GM19397 (cell line): ENCODE data around the gene NCR2.
"Not testable (repeated sequence)": the region's sequence is repeated elsewhere in the genome, so short reads cannot be mapped to it uniquely, and the experiment has no call there.

ENCODE experiments used
- ATAC-seq: cut with Tn5 transposase; IDR thresholded peaks from one replicate; pipeline ENCODE4 v1.9.1; 2021; ENCODE audit warnings: mild to moderate bottlenecking, moderate library complexity; ENCODE audit not compliant: unreplicated experiment

NCR2 gene, protein sequence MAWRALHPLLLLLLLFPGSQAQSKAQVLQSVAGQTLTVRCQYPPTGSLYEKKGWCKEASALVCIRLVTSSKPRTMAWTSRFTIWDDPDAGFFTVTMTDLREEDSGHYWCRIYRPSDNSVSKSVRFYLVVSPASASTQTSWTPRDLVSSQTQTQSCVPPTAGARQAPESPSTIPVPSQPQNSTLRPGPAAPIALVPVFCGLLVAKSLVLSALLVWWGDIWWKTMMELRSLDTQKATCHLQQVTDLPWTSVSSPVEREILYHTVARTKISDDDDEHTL

DNA sequence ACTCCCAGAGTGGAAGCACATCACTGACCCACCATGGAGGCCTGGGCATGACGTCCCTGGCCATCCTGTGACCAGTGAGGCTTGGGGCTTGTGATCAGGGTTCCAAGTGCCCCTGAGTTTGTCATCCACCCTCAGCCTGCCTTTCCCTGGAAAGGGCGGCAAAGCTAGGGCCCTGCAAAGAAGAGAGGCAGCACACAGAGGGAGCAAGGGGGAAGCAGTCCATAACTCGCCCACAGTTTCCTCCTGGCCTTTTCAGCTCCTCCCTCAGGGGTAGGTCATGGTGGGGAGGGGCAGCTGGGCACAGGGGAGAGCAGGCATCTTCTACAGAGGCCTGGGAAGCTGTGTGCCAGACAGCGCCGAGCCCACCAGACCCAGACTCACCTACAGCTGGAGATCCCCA is at the start of gene NCR2:
TSS of gene NCR2 (plus strand) at position 313 of the 400 bp plus-strand sequence. CDS start 269 bp downstream, outside the sequence.
- ATAC-seq, result no peak

DNA sequence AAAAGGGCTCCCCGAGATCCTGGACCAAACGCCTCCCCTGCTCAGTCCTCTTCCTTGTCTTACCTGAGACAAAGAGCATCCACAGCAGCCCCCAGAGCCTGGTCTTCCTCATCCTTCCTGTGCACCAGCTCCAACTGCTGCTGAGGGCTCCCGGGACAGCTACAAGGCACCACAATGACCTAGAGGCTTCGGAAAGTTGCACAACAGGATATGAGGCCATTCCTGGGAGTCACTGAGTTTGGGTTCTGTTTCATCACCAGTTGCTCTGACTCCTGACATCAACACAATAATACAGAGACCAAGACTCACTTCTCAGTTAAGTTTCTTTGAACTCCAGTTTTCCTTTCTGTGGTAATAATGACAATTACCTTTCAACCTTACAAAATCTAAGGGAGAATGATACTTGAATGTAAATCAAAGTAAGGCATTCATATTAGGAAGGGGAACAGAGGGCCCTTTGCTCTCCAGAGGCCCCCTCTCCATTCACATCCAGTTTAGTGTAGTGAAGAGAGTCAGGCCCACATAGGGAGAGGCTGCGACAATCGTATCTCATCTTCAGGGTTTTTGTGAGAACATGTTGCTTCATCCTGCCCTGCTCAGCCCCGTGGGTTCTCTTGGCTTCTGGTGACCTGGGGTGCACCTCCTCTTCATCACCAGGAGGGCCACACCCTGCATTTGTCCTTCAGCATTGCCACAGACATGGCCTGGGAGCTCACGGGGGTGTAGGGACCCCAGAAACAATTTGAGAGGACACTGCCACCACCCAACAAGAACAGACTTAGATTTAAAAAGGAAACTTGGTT is 48.7 kb upstream of the NCR2 start, which contains the start of gene TREM1:
TSS of gene TREM1 (minus strand) at position 139 of the 803 bp plus-strand sequence. CDS start at position 112, 27 bp downstream.
- no peak for ATAC-seq

DNA sequence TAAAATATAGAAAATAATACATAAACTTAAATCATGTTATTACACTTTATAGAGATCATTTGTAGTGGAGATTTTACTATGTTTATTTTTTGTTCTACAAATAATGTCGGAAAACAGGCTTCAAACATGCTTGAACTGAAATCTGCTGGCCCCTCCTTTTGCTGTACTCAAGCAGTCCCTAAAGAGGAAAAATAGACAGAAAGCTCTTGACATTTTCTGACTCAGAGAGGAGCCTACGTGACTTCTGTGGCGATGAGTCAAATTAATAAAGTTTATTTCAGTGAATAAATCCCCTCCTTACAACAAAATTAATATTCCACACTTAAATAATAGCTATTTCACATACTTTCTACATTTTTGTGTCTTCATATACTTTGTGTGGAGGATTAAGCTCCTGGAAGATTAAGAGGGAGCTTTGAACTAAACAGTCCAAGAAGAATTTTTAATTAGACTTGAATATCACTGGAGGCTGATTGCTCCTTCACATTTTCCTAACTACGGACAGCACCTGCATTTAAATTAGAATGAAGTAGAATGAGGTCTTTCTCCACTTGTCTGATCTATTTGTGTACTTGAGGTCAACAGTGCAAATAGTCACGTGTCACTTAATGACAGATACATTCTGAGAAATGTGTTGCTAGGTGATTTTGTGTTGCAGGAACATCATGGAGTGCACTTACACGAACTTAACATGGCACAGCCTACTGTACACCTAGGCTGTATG is 47.2 kb upstream of the NCR2 start:
- no peak for ATAC-seq

DNA sequence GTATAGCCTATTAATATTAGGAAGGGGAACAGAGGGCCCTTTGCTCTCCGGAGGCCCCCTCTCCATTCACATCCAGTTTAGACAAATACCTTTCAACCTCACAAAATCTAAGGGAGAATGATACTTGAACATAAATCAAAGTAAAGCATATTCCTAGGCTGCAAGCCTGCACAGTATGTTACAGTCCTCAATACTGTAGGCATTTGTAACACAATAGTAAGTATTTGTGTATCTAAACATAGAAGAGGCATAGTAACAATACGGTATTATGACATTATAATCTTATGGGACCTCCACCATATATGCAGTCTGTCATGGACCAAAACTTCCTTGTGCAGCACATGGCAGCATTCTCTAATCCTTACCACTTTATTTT is 46.7 kb upstream of the NCR2 start:
- no peak for ATAC-seq

DNA sequence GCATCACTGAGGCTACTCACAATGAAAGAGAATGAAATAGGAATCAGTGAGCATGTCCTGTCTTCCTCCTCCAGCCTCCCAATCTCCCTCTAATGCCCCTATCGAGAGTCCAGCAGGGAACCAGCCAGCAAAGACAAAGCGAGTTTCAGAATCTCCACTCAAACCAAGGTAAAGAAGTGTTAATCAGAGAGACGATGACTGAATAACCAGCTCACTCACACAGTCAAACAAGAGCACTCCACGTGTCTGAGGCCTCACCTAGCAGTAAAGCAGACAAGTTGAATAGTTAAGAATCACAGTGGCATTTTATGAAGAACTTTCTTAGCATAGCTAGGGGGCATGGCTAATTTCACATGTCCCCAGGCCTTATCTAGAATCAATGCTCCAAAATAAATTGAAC is 45.6 kb upstream of the NCR2 start:
- no peak for ATAC-seq

DNA sequence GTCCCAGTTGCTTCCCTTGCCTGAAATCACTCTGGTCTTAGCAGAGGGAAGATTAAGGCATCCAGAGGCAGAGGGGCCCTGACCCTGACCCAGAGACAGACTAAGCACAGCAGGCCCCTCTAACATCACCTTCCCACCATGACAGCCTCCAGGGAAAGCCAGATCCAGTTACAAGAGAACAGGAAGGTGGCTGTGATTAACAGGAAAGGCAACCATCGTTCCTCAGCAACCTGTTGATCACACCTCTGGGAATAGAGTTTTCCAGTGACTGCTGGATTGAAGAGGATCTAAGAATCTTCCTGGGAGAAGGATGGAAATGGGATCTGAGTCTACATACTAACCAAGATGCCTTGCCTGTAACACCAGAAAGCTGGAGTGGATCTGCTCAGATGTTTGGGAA is 43.7 kb upstream of the NCR2 start:
- ATAC-seq, result no peak

DNA sequence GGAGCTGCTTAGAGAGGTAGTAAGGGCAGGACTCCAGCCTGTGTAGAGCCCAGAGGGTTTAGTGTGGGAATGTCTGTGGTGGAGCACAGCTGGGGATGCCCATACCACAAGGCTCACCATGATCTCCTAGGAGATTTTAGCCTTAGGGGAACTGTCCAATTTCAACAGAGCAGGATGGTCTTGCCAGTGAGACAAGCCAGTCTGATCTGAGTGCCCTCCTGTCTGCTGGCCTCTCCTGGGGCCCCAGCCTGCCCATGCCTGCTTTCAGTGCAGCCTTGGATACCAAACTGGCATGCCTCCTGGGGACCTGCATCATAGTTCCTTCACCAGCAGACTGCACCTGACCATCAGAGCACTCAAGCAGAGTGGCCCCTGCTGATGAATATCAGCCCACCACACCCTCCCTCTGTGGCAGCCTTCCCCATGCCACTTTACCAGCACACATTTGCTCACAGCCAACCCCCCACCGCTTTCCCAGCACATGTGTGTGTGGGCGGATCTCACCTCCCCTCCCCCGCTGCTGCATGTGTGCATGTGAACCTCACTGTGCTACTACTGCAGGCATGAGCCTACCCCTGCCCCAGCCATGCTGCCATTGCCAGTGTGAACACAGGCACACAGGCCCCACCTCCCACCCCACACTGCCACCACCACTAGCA is 41.1 kb upstream of the NCR2 start:
- ATAC-seq, result no peak

DNA sequence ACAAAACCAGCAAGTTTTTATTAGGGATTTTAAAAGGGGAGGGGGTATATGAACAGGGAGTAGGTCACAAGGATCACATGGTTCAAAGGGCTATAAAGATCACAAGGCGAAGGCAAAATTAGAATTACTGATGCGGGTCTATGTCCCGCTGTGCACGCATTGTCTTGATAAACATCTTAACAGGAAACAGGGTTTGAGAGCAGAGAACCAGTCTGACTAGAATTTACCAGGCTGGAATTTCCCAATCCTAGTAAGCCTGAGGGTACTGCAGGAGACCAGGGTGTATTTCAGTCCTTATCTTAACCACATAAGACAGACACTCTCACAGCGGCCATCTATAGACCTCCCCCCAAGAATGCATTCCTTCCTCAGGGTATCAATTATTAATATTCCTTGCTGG is 38.2 kb upstream of the NCR2 start:
- ATAC-seq, result not testable (repeated sequence)

DNA sequence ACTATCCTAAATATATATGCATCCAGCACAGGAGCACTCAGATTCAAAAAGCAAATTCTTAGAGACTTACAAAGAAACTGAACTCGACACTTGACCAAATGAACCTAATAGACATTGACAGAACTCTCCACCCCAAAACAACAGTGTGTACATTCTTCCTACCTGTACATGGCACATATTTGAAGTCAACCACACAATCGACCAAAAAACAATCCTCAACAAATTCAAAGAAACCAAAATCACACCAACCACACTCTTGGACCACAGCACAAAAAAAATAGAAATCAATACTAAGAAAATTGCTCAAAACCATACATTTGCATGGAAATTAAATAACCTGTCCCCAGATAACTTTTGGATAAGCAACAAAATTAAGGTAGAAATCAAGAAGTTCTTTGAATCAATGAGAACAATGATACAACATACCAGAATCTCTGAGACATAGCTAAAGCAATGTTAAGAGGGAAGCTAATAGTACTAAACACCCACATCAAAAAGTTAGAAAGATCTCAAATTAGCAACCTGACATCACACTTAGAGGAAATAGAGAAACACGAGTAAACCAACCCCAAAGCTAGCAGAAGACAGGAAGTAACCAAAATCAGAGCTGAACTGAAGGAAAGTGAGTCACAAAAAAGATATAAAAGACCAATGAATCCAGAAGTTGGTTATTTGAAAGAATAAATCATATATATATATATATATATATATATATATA is 36.5 kb upstream of the NCR2 start:
- ATAC-seq, result no peak

DNA sequence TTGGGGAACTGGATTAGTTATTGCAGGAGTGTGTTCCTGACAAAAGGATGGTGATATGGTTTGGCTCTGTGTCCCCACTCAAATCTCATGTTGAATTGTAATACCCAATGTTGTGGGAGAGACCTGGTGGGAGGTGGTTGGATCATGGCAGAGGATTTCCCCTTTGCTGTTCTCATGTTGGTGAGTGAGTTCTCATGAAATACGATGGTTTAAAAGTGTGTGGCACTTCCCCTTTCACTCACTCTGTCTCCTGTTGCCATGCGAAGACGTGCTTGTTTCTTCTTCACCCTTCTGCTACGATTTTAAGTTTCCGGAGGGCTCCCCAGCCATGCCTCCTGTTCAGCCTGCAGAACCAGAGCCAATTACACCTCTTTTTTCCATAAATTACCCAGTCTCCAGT is 32.8 kb upstream of the NCR2 start:
- no peak for ATAC-seq

DNA sequence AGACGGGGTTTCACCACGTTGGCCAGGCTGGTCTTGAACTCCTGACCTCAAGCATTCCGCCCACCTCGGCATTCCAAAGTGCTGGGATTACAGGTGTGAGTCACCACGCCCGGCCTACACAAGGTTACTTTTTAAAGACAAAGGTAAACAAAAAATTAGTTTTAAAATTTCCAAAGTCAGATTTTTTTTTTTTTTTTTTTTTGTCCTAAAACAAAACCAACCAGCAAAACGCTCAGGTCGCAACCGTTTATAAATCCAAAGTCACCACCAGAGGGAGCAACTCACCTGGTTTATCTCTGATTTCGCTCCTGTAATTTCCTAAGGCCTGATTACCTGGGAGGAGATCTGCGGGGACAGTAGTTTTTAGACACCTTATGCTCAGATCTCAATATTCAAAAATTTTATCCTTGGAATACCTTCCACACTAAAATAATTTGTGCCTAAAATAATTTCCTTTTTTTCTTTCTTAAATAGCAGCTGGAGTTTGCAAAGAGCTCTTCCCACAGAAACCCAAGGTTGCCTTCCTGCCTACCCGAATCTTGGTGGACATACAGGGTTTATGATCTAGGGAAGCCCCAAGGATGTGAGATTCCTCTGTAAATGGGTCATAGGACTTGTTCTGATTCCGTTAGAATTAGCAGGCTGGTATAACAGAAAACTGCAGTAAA is 29.1 kb upstream of the NCR2 start:
- no peak for ATAC-seq

DNA sequence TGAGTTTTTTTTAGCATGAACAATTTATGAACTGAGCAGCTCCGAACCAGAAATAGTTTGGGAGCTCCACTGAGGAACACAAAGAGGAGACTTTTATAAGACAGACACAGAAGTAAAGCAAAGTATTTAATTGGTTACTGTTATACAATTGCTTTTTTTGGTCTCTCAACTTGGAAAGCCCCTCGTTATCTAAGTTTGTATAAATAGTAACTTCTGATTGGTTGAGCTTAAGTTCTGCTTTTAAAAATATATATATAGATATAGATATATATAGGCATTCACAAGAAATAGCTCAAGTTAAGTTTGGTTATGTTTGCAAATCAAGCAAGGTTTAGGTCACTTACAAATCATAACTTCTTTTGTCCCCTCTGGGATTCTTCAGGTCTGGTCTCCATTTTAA is 20.2 kb upstream of the NCR2 start:
- ATAC-seq, result no peak

DNA sequence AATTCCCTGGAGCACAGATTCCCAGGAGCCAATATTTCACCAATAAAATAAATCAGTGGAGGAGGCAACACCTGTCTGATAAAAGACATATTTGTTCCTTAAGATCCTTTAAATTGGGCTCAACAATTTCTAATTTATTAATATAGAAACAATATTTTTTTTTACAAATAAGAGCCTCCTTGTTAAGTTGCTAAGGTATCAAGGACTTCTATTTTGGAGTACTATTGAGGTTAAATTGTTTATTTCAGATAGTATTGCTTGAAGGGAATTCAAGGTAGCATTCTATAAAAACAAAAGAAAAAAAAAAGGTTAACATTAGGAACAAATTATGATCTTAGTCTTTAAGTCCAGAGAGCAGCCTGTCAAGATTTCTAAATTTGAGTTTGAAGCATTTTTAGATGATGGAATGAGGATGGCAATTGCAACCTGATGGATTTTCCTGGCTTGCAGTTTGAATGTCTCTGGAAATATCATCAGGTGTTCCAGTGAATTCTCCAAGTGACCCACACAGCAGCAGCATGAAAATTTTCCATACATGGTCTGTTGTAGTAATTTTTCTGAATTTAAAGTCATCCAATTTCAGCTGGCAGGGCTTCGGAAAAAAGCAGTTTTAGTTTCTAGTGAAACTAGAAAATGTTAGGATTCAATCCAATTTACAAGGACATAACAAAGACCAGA is 19.3 kb upstream of the NCR2 start:
- no peak for ATAC-seq

DNA sequence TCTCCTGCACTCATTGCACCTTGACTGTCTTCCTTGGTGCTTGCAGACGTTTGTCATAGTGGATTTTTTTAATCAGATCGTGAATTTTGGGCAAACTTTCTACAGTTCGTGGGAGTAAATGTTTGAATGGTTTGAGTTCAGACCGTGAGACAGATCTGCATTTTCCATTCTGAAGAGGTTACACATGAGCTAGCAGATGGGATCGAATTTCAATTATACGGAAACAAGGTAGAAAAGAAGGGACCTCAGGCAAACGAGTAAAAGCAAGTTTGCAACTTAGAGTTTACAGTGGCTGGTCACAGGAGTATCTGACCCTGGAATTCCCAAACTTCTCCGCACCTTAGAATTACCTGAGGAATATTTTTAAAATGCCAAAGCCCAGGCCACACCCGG is 17.2 kb upstream of the NCR2 start:
- ATAC-seq, result no peak

DNA sequence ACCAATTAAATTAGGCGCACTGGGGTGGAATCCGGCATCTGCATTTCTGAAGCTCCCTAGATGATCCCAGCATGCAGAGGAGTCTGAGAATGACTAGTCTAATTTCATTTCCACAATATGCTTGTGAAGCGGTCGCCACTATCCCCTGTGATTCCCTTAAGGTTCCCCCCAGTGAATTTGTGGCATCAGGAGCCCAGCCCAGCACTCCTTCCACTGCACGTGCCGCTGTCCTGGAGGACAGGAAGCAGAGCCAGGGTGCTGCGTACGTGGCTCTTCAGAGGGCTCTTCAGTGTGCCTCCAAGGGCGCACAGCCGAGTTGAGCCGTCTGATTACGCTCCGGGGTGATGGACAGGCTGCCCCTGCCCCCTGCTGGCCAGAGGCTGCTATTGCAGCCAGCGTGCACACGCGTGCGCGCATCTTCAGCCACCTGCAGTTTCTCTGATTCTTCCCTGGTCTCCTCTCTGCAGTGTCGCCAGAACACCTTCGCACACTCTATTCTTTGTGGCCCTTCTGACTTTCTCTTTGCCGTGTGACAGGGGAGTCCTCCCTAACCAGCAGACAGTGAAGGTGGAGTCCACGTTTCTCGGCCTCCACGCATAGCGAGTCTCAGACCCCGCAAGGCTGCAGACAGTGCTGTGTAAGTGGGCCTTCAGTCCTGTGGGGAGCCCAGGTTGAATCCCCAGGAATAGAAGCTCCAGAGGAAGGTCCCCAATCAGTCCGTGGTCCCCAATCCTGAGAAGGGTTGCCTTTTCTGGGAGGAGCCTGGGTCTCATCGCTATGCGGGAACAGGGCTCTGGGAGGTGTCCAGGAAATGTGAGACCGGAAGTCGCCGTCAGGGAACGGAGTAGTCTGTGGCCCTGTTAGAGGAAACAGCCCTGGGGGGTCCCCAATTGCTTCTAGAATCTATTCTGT is 16.5 kb upstream of the NCR2 start:
- ATAC-seq, result peak; percentile 89

DNA sequence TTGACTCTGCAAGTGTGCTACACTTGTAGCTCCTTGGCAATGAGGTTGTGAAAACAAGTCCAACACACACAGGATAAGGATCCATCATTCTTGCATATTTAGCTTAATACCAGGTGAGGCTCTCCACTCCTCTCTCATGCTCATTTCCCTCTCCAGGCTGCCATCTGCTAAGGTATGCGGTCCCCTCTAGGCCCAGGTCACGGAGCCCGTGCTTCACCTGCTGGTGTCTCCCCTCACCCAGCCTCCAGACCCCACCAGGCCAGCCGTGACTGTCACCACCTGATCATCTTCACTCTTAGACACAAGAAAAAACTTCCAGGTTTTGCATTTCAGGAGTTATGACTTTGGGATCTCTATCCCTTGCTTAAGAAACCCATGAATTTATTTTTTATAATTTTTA is 14.2 kb upstream of the NCR2 start:
- no peak for ATAC-seq

DNA sequence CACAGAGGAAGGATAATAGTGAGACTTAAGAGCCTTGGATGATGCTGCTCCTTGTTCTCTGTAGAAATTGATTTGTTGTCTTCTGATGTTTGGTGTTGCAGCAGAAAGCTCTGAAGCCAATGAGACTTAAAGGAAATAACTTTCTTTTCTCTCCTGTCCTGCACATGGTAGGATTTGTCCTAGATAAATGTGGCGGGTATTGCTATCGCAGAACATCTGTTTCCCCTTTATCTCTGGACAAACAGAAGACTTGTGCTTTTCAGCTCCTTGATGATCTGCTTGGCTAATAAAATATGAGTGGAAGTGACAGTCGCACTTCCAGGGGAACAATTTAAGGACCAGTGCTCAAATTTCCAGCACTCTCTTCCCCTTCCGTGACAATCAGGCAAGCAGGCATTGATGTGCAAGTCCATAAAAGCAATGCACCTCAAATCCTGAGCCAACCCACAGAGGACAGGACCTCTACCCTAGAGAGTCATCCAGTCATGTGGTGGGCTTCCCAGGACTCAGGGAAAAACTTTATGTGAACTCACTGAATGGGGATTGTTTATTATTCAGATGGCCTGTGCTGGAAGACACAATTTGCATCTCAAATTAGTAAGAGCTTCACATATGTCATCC is 9.9 kb upstream of the NCR2 start:
- no peak for ATAC-seq

DNA sequence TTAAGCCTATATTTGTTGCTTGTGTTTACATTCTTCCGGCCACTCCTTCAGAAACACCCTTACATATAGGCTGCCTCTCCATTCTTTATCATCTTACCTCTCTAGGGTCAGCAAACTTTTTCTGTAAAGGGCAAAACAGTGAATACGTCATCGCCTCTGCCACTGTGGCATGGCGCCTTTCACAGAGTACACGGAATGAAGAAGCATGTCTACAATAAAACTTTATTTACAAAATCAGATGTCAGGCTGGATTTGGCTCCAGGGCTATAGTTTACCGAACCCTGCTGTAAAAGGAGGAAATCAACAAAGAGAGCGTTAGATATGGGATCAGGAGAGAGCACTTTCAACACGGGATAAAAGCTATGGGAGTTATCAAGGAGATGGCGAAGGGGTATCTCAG is 9.3 kb upstream of the NCR2 start:
- ATAC-seq, result no peak
